ENCODE data around the gene LTBP4. TPM values are rescaled to one million over a fixed set of nuclear protein-coding genes. Genes with fewer than 3 reads are reported as not detected.
"Not testable (repeated sequence)": the region's sequence is repeated elsewhere in the genome, so short reads cannot be mapped to it uniquely, and the experiment has no call there.

The LTBP4 gene
- total RNA-seq, 2 donors from 2014 or later = 160 to 500 TPM

DNA sequence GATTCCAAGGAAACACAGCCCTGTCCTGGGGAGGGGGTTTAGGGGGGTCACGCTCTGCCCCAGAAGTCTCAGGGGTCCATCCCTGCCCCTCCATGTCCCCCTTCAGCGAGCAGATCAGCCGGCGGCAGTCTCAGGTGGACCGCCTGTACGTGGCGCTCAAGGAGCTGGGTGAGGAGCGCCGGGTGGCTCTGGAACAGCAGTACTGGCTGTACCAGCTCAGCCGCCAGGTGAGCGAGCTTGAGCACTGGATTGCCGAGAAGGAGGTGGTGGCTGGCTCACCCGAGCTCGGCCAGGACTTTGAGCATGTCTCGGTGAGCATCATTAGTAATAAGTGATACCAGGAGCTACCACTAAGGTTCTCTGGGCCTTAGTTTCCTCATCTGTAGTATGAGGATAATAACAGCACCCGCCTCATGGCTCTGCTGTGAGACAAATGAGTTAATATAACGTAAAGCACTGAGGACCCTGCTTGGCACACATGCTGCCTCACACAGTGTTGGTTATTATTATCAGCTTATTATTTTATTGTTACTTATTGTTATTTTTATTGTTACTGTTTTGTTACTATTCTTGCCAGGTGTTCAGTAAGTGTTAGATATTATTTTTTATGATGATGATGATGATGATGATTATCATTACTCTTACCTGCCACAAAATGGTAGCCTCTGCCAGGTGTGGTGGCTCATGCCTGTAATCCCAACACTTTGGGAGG is 45.0 kb upstream of the LTBP4 start:
- intact Hi-C loops (cut with DNase I) = no loop called here
- H3K36me3 ChIP-seq = no peaks in the 10 kb centered on the region
- H3K4me3 ChIP-seq = no peak overlapping the region
- DNase-seq (ENCODE audit: low spot score) = no peak
- TF ChIP-seq, protein P1, sequence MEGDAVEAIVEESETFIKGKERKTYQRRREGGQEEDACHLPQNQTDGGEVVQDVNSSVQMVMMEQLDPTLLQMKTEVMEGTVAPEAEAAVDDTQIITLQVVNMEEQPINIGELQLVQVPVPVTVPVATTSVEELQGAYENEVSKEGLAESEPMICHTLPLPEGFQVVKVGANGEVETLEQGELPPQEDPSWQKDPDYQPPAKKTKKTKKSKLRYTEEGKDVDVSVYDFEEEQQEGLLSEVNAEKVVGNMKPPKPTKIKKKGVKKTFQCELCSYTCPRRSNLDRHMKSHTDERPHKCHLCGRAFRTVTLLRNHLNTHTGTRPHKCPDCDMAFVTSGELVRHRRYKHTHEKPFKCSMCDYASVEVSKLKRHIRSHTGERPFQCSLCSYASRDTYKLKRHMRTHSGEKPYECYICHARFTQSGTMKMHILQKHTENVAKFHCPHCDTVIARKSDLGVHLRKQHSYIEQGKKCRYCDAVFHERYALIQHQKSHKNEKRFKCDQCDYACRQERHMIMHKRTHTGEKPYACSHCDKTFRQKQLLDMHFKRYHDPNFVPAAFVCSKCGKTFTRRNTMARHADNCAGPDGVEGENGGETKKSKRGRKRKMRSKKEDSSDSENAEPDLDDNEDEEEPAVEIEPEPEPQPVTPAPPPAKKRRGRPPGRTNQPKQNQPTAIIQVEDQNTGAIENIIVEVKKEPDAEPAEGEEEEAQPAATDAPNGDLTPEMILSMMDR (IDR thresholded peaks at IDR 0.05) = no peak
- H3K27me3 ChIP-seq (replicated peaks; ENCODE audit: insufficient read depth) = no peaks in the 10 kb centered on the region
- H3K27ac ChIP-seq = no peak overlapping the region
- WGBS = 81% methylated on average over 17 of the region's 17 CpGs
- H3K4me1 ChIP-seq (replicated peaks) = no peaks in the 10 kb centered on the region
- no peaks in the 10 kb centered on the region for H3K9me3 ChIP-seq

DNA sequence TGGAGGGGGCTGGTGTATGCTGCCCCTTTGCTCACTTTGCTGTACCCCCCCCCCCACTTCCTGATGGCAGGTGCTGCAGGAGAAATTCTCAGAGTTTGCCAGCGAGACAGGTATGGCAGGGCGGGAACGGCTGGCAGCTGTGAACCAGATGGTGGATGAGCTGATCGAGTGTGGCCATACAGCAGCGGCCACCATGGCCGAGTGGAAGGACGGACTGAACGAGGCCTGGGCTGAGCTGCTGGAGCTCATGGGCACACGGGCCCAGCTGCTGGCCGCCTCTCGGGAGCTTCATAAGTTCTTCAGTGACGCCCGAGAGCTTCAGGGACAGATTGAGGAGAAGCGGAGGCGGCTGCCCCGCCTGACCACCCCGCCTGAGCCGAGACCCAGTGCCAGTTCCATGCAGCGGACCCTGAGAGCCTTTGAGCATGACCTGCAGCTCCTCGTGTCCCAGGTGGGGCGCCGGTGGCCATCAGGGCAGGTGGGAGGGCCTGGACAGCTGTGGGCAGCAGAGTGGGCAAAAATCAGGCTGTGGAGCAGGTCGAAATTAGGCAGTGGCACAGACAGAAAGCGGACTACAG is 44.1 kb upstream of the LTBP4 start:
- Histone ChIP-seq H3K27me3 (replicated peaks; ENCODE audit: insufficient read depth) (no peaks in the 10 kb centered on the region), H3K9me3 (no peaks in the 10 kb centered on the region), H3K4me3 (no peak overlapping the region), H3K36me3 (no peaks in the 10 kb centered on the region), H3K4me1 (replicated peaks) (no peaks in the 10 kb centered on the region), H3K27ac (no peak overlapping the region)
- WGBS = 88% methylated on average over 24 of the region's 24 CpGs
- TF ChIP-seq POLR2A (IDR thresholded peaks at IDR 0.05) (no peak), POLR2AphosphoS5 (IDR thresholded peaks at IDR 0.05) (no peak)
- TF ChIP-seq, protein P1 (IDR thresholded peaks at IDR 0.05) = no peak
- DNase-seq (ENCODE audit: low spot score) = no peak
- intact Hi-C loops (cut with DNase I) = no loop called here

DNA sequence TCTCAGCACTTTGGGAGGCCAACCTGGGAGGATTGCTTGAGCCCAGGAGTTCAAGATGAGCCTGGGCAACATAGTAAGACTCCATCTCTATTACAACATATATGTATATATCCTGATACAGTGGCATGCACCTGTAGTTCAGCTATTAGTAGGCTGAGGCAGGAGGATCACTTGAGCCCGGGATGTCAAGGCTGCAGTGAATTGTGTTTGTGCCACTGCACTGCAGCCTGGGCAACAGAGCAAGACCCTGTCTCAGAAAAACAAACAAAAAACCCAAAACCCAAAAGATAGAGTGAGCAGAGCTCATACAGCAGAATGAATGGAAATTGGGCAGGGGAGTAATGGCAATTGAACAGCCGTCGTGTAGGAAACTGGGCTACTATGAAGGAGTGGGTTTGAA is 41.8 kb upstream of the LTBP4 start:
- Histone ChIP-seq H3K27me3 (replicated peaks; ENCODE audit: insufficient read depth) (no peaks in the 10 kb centered on the region), H3K4me3 (no peak overlapping the region), H3K36me3 (no peaks in the 10 kb centered on the region), H3K9me3 (no peaks in the 10 kb centered on the region), H3K4me1 (replicated peaks) (no peaks in the 10 kb centered on the region), H3K27ac (no peak overlapping the region)
- 90% methylated on average over 3 of the region's 3 CpGs for WGBS
- TF ChIP-seq POLR2A (IDR thresholded peaks at IDR 0.05) (no peak), POLR2AphosphoS5 (IDR thresholded peaks at IDR 0.05) (no peak)
- TF ChIP-seq, protein P1 (IDR thresholded peaks at IDR 0.05) = no peak
- intact Hi-C loops (cut with DNase I) = no loop called here
- DNase-seq (ENCODE audit: low spot score) = no peak

DNA sequence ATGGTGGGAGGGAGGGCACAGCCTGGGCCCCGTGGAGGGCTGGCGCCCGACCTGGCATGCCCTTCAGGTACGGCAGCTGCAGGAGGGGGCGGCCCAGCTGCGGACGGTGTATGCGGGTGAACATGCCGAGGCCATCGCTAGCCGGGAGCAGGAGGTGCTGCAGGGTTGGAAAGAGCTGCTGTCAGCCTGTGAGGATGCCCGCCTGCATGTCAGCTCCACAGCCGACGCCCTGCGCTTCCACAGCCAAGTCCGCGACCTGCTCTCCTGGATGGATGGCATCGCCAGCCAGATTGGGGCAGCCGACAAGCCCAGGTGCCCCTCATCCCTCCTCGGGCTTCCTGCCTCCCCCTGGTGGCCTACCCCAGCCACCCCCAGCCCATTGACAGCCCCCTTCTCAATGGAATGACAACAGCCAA is 41.1 kb upstream of the LTBP4 start:
- DNase-seq (ENCODE audit: low spot score) = no peak
- Histone ChIP-seq H3K27ac (no peak overlapping the region), H3K27me3 (replicated peaks; ENCODE audit: insufficient read depth) (no peaks in the 10 kb centered on the region), H3K36me3 (no peaks in the 10 kb centered on the region), H3K9me3 (no peaks in the 10 kb centered on the region), H3K4me3 (no peak overlapping the region), H3K4me1 (replicated peaks) (no peaks in the 10 kb centered on the region)
- TF ChIP-seq, protein P1 (IDR thresholded peaks at IDR 0.05) = no peak
- TF ChIP-seq POLR2A (IDR thresholded peaks at IDR 0.05) (no peak), POLR2AphosphoS5 (IDR thresholded peaks at IDR 0.05) (no peak)
- 66% methylated on average over 20 of the region's 20 CpGs for WGBS
- intact Hi-C loops (cut with DNase I) = no loop called here

DNA sequence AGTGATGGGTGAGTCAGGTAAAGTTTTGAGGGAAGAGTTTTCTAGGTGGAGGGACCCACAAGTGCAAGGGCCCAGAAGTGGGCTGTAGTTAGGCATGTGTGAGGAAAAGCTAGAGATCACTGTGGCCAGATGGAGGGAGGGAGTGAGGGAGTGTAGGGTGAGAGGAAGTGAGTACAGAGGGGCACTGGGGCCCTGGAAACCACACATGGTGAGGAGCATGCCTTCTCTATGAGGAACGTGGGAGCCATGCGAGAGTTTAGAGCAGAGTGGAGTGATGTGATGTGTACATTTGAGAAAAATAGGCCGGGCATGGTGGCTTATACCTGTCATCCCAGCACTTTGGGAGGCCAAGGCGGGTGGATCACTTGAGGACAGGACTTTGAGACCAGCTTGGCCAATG is 39.2 kb upstream of the LTBP4 start:
- Histone ChIP-seq H3K36me3 (no peaks in the 10 kb centered on the region), H3K27ac (no peak overlapping the region), H3K4me1 (replicated peaks) (no peaks in the 10 kb centered on the region), H3K27me3 (replicated peaks; ENCODE audit: insufficient read depth) (no peaks in the 10 kb centered on the region), H3K9me3 (no peaks in the 10 kb centered on the region), H3K4me3 (no peak overlapping the region)
- TF ChIP-seq, protein P1 (IDR thresholded peaks at IDR 0.05) = no peak
- intact Hi-C loops (cut with DNase I) = no loop called here
- WGBS = 82% methylated on average over 4 of the region's 4 CpGs
- no peak for DNase-seq (ENCODE audit: low spot score)

DNA sequence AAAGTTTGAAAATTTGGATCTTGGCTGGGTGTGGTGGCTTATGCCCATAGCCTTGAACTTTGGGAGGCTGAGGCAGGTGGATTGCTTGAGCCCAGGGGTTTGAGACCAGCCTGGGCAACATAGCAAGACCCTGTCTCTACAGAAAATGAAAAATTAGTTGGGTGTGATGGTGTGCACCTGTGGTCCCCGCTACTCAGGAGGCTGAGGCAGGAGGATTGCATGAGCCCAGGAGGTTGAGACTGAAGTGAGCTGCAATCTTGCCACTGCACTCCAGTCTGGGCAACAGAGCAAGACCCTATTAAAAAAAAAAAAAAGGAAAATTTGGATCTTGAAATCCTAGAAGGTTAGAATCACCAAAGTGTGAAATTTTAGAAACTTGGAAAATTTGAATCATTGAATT is 36.6 kb upstream of the LTBP4 start:
- H3K9me3 ChIP-seq; intact Hi-C loops (cut with DNase I); H3K27me3 ChIP-seq (replicated peaks; ENCODE audit: insufficient read depth); H3K4me1 ChIP-seq (replicated peaks); H3K4me3 ChIP-seq; H3K36me3 ChIP-seq; DNase-seq (ENCODE audit: low spot score); H3K27ac ChIP-seq: not testable (repeated sequence)
- 100% methylated on average over 1 of the region's 1 CpG for WGBS
